GM18519 (cell line): ENCODE data around the gene HAGHL.
"Not testable (repeated sequence)": the region's sequence is repeated elsewhere in the genome, so short reads cannot be mapped to it uniquely, and the experiment has no call there.

ENCODE experiments used
- ATAC-seq: cut with Tn5 transposase; IDR thresholded peaks from one replicate; pipeline ENCODE4 v1.9.1; 2021; ENCODE audit warnings: mild to moderate bottlenecking, moderate library complexity; ENCODE audit not compliant: unreplicated experiment, low FRiP score

The HAGHL gene

DNA sequence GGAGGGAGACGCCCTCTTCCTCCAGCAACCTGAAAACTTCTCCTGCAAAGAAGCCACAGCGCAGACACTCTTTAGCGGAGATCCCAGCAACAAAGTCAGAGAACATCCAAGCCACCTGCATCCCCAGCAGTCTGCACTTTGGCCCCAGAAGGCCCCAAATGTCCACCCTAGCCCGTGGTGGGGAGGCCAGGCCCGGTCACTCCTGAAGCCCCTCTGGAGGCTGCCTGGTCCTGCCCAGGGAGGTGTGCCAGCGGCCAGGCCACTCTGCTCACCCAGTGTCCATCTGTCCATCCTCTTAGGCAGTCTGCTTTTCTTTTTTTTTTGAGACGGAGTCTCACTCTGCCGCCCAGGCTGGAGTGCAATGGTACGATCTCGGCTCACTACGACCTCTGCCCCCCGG lies 5.4 kb downstream of the HAGHL start:
- ATAC-seq: no peak

DNA sequence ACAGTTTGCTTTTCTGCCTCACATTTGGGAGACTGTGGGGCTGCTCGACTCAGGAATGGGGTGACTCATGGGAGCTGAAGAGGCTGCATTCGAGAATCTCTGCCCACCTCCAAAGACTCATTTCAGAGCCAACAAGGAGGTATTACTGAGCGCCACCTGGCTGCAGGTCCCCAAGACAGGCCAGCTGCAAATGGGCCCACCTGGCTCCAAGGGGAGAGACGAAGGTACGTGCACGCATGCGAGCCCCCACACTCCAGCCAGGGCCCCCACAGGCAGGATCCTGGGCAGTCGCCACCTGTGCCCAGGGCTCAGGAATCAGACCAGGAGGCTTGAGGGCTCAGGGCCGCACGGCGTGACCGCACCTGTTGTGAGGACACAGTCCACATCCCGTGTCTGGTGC lies 6.0 kb downstream of the HAGHL start:
- ATAC-seq: no peak

DNA sequence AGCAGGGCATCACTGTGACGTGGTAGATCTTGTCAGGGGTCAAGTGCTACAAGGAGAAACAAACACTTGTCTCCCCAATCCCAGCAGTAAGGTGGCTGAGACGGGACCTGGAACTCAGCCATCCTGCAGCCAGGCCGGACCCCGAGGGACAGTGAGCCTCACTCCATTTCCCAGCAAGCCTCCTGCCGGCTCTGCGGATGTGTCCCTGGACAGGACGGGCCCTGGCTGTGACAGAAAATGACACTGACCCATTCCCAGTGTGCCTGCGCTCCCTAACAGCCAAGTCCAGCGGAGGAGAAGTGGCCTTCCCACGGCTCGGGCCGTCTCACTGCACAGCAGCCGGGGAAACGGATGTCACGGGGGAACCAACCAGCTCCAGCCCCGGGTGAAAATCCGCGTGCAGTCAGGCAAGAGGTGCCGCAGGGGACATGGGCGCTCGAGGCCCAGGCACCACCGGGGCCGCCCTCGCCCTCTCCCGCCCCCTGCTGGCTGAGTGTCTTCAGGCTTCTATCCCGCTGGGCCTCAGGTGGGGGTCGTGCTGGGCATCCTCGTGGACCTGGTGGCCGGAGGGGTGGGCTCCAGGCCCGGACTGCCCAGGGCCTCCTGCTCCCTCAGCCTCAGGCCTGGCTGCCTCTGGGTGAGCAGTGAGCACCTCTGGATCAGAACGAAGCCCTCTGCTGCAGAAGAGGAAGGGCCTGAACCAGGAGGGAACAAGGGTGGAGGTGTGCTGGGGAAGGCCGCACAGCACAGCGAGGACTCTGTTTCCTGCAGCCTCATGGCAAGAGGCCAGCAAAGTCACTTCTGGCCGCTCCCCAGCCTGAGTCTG lies 6.7 kb downstream of the HAGHL start:
- ATAC-seq: no peak

DNA sequence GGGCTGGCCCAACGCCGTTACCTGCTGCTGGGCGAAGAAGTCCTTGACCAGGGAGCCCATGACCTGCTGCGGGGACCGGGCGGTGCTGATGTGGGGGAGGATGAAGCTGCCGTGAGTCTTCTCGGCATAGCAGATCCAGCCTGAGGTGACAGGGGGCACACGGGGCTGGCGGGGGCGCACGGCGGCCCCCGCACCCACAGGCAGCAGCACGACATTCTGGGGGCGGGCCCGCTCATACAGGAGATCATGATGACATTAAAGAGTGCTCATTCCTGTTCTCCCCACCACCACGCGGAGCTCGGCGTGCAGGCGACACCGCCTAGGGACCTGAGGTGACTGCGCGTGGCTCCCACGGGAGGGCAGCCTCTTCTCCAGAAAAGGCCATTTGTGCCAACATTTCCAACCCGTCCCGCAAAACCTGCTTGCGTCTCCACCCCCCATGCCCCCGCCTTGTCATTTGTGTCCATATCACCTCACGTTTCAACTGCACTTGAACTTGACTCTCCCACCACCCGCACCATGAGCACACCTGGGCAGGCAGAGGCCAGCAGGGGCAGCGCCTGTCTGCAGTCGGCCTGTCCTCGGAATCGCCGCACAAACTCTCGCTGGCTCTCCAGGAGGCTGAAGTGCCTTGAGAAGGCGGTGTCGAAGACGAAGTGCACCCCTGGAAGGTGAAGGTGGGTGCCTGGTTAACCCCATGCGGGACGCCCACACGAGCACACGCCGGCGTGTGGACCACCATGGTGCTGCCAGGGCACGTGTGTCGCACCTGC lies 7.5 kb downstream of the HAGHL start:
- no peak for ATAC-seq

DNA sequence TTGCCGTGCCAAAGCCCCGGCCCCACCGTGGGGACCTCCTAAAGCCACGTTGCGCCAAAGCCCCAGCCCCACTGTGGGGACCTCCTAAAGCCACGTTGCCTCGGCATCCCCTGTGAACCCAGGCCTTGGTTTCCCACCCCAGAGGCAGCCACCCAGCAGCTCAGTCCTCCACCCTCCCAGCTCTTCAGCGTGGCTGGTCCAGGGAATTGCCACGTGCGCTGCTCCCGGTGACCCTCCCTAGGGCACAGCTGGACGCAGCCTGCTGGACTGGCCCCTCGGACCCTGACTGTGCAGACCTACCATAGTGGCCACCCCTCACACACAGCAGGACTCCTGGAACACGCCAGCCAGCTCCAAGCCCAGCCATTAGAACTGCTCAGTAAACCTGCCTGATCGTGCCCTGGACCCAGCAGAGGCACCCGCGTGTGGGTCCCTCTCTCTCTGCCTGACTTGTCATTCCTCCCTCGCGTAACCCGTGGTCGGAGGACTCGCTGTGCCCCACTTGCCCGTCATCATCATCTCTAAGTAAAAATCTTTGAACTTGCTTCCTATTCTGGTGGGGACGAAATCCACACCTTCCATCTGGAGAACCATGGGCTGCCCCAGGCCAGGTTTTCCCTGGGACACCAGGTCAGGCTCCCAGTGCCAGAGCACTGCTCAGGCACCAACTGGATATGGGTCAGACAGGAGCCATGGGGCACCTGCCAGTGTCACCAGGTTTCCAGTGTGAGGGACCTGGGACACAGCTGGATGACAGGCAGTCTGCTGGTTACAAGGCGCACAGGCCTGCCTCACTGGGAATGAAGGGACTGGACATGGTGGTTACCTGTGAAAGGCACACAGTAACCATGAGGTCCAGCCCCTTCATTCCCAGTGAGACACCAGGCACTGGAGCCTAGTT lies 8.3 kb downstream of the HAGHL start:
- ATAC-seq: no peak

DNA sequence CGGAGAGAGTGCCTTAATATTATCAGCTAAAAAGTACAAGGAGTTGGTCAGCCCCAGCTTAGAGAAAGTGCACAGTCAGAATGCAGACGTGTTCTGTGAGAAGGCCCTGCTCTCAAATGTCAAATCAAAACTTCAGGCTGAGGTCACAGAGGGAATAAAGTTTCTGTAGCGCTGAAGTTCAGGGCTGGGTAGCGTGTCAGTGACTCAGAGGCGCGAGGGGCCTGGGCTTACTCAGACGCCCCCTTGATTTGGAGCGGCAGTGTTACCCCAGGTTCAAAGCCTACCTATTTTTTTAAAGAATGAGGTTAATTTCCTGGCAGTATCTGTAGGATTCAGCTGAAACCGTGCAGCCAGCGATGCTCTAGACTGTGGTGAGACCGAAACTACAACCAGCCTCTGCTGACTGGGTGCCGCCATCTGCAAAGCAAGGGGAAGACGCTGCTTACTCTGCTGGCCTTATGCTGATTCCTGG lies 9.1 kb downstream of the HAGHL start:
- no peak for ATAC-seq

DNA sequence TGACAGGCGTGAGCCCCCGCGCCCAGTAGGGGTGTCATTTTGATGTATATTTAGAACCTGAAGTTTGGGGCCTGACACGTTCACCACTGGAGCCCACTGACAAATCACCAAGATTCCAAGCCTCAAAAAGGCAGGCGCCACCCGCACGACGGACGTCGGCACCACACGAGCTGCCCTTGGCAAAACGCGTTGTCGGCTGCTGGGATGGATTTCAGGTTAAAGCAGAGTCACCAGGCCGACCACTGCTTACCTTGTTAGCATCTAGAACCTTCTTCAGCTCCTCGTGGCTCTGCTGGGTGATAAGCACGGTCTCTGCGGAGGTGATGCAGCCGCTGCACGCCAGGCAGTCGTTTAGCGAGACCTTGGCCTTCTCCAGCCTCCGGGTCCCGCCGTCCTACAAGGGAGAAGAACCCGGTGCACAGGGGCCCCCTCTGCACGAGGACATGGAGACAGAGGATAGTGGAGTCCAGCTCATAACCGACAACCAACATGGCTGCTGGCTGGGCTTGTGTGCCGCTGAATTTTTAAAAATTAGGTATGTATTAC lies 10.1 kb downstream of the HAGHL start:
- ATAC-seq: no peak

DNA sequence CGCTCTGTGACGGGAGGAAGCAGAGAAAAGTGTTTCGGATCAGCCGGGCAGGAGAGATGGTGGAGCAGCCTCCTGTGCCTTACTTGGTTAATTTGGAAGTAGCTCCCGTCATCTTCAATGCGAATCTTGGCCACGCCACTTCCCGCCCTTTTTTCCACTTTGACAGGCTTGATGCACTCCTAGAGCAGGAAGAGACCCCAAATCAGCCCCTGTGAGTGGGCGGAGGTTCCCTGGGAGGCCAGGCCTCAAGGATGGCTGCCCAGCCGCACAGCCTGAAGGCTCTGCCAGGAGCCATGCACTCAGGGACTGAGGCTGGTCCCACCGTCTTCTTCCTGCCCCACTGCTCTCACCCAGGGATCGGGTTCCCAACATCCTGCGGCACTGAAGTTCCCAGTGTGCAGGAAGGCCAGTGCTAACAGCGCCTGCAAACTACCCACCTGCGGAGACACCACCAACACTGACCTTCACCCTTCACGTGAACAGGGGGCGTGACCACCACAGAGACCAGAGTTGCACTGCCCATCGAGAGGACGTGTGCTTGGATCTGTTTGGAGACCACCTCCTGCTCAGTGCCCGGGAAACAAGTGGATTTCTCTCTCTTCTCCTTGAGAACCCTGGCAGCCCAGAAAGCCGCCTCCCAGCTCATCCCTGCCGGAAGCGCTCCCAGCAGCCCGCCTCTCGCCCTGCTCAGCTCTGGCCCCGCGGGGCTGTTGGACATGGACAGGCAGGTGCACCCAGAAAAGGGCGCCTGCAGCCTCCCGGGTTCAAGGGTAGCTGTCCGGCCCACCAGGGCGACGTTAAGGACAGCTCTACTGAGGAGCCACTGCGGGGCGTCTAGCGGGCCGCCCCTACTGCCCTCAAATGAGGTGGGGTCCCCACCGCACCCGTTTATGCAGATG lies 12.9 kb downstream of the HAGHL start:
- no peak for ATAC-seq

DNA sequence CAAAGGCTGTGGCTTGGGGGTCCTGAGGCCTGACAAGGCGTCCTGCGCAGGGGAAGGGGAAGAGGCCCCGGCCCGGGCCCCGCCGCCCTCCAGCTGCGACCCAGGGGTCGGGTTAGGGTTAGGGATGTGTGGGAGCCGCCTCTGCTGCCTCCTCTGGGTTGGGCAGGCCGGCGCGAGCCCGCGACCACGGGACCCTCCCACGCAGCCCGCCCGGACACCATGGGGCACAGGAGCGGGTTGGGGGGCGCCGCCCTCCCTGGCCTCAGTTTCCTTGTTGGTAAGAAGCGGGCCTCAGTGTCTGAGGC lies 13.5 kb downstream of the HAGHL start:
- no peak for ATAC-seq

DNA sequence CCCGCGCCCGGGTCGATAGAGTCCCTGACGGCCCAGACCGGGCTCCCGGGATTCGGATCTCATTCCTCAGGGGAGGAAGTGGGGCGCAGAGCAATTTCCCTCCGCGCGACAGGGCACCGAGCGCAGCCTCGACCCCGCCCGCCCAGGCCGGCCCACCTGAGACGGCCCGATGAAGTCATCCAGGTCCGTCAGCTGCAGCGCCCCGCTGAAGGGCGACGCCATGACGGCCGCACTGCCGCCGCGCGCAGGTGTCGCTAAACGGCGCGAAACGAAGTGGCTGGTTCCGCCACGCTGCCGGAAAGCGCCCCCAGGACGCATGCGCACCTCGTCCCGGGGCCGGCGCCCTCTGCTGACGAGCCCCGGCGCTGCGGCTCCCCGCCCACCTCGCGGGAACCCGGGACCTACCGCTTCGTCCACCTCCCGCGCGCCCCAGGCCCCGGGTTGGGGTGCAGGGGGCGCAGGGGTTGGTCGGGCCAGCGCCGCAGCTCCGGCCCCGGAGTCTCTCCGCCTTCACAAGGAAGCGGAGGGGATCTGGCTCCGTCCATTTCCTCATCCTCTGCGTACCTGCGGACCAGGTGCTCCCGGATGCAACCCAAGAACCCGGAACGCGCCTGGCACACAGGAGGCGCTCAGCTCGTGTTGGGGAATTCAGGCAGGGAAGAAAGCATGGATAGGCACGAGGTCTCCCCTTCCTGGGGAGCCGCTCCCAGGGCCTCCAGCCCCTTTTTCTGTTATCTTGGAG lies 14.0 kb downstream of the HAGHL start, which contains the start of gene CIAO3:
TSS of gene CIAO3 (minus strand) at position 234 of the 742 bp plus-strand sequence. CDS start at position 222, 12 bp downstream.
- no peak for ATAC-seq

DNA sequence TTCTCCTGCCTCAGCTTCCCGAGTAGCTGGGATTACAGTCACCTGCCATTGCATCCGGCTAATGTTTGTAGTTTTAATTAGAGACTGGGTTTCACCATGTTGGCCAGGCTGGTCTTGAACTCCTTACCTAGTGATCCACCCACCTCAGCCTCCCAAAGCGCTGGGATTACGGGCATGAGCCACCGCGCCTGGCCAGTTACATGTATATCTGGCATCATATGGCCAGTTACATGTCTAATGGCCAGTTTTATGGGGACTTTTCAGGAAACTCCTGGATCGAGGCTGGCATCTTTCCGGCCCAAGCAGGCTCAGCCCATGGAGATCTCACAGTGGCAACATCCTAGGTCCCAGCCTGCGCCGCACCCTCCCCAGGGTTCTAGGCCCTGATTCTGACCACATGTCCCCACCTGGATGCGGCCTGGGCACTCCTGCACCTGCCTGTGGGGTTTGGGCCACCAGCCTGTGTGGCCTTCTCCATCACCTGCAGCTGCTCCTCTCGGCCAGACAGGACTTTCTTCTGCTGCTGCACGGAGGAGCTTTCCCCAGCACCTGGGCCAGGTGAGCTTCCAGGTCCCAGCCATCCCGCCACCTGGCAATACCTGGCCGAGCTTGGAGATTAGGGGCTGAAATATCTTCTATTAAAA lies 15.2 kb downstream of the HAGHL start:
- no peak for ATAC-seq

DNA sequence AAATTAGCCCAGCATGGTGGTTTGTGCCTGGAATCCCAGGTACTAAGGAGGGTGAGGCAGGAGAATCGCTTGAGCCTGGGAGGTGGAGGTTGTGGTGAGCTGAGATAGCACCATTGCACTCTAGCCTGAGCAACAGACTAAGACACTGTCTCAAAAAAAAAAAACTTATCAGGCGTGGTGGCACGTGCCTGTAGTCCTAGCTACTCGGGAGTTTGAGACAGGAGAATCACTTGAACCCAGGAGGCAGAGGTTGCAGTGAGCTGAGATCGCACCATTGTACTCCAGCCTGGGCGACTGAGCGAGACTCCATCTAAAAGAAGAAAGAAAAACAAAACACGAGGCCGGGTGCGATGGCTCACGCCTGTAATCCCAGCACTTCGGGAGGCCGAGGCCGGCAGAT lies 16.0 kb downstream of the HAGHL start:
- not testable (repeated sequence) for ATAC-seq

DNA sequence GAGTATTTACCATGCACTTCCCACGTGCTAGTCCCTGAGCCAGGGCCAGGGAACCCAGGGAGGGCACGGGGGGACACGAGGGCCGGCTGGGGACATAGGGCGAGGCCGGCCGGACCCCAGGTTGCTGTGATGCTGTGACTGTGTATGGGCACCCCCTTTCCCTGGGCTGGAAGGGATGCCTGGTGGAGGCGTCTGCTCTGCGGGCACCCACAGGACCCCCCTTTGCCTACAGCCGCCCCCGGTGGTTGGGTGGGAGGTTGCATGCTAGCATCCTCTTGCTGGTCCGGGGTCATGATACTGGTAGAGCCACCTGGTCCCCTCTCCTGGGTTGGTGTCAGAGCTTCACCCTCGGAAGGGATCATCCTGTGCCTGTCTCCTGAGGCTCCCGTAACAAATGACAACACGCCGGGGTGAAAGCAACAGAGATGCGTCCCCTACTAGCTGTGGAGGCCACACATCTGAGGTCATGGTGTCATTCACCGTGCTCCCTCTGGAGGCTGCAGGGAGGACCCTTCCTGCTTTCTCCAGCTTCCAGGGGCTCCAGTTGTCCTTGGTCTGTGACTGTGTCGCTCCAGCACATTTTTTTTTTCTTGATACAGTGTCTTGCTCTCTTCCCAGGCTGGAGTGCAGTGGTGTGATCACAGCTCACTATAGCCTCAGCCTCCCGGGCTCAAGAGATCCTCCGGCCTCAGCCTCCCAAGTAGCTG lies 17.0 kb downstream of the HAGHL start:
- no peak for ATAC-seq

DNA sequence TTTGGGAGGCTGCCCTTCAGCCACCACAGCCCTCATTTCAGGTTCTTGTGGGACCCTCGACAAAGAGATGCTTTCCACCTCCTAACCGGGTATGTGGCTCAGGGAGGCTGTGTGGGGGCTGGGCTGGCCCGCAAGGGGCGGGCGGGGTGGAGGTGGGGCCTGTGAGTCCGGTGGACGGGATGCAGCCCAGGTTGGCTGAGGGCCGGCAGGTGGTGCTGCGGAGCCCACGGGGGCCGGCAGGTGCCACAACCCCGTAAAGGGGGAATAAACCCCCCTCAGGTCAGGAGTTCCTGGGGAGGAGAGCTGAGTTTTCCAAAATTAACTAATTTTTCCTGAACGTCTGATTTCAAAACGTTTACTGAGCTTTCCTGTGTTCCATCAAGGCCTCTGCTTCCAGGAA lies 18.8 kb downstream of the HAGHL start:
- ATAC-seq: no peak

DNA sequence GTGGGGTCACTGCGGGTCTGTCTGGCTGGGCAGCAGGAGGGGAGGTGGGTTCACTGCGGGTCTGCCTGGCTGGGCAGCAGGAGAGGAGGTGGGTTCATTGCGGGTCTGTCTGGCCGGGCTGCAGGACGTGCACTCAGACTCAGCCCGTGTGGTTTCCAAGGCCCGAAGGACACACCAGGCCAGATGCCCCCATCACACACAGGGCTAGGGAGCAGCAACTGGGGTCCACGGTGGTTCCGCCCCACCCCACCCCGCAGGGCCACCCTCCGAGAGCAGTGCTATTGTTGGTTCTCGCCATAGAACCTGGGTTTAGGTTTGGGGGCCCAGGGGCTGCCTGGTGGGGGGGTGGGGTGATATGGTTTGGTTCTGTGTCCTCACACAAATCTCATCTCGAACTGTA lies 19.7 kb downstream of the HAGHL start:
- no peak for ATAC-seq

DNA sequence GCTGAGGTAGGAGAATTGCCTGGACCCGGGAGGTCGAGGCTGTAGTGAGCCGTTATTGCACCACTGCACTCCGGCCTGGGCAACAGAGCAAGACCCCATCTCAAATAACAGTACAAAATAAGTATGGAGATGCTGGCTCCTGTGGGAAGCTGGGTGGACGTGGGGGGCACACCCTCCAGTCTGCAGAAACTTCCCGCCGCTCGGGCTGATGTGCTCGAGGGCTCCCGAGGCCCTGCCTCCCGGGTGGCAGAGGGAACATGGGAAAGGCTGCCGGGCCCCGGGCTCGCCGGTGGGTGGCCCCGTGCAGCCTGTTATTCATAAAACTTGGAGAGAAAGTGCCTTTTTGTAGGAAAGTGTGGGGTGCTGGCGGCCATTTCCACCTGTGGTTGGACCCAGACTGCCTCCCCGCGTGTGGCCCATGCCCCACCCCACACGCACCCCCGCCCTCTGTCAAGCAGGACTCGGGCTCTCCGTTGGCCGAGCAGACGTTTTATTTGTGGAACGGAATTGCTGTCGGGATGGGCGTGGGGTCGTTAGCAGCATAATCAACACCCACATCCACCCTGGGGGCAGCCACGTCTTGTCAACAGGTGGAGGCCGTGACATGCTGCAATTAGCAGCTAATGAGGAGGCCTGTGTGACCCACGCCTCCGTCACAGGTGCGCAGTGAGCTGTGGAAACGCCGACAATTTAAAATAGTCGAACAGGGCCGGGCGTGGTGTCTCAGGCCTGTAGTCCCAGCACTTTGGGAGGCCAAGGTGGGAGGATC lies 21.3 kb downstream of the HAGHL start:
- ATAC-seq: no peak

DNA sequence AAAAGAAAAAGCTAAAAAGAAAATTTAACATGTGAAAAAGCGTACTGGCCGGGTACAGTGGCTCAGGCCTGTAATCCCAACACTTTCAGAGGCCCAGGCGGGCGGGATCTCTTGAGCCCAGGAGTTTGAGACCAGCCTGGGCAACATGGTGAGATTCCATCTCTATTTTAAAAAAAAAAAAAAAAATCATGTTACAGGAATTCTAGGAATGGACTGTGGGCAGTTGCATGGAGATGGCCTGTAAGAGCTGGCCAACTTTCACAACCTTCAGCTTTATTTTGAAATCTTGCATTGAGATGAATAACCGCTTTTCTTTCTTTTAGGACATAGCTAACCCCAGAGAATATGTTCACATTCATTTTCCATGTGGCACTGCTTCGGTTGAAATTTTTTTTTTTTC lies 22.1 kb downstream of the HAGHL start:
- ATAC-seq: no peak
